H9 (cell line): ENCODE data around the gene TPD52L1. TPM values are rescaled to one million over a fixed set of nuclear protein-coding genes. Genes with fewer than 3 reads are reported as not detected.

Source experiments
- DNase-seq: peaks from one replicate; pipeline ENCODE4 v3.0.0-alpha.2; 2017
- H2AFZ ChIP-seq: one replicate; pipeline ENCODE4 v1.6.1; 2013; ENCODE audit warnings: mild to moderate bottlenecking, low read length, control low read depth, moderate library complexity
- H2AK5ac ChIP-seq: 2 replicates; pipeline ENCODE4 v1.6.1; 2013; ENCODE audit warnings: low read length, control low read depth, mixed read lengths; ENCODE audit not compliant: insufficient read length
- H2BK120ac ChIP-seq: one replicate; pipeline ENCODE4 v1.6.1; 2013; ENCODE audit warnings: low read depth, mild to moderate bottlenecking, low read length, control low read depth, inconsistent platforms; ENCODE audit not compliant: poor library complexity, severe bottlenecking
- H2BK12ac ChIP-seq: 2 replicates; pipeline ENCODE4 v1.6.1; 2013; ENCODE audit warnings: low read length, control low read depth, mixed read lengths, low read depth; ENCODE audit not compliant: insufficient read length
- H2BK15ac ChIP-seq: 2 replicates; pipeline ENCODE4 v1.6.1; 2013; ENCODE audit warnings: low read depth, low read length, control low read depth
- H2BK20ac ChIP-seq: one replicate; pipeline ENCODE4 v1.6.1; 2013; ENCODE audit warnings: low read depth, mild to moderate bottlenecking, low read length, control low read depth, inconsistent platforms; ENCODE audit not compliant: poor library complexity, severe bottlenecking
- H2BK5ac ChIP-seq: 2 replicates; pipeline ENCODE4 v1.6.1; 2013; ENCODE audit warnings: low read length, control low read depth, mixed read lengths; ENCODE audit not compliant: insufficient read length
- H3K14ac ChIP-seq: 2 replicates; pipeline ENCODE4 v1.6.1; 2013; ENCODE audit warnings: low read length, control low read depth; ENCODE audit not compliant: insufficient read depth
- H3K18ac ChIP-seq: 2 replicates; pipeline ENCODE4 v1.6.1; 2013; ENCODE audit warnings: low read depth, mild to moderate bottlenecking, mixed read lengths, low read length, control low read depth; ENCODE audit not compliant: insufficient read length
- H3K23ac ChIP-seq: 2 replicates; pipeline ENCODE4 v1.6.1; 2013; ENCODE audit warnings: low read length, control low read depth, mixed read lengths, low read depth; ENCODE audit not compliant: insufficient read length
- H3K23me2 ChIP-seq: 2 replicates; pipeline ENCODE4 v1.6.1; 2013; ENCODE audit warnings: low read depth, mild to moderate bottlenecking, mixed read lengths, low read length, control low read depth; ENCODE audit not compliant: insufficient read length, poor library complexity, severe bottlenecking
- H3K27ac ChIP-seq: 2 replicates; pipeline ENCODE4 v1.5.1; 2013; ENCODE audit warnings: low read length, control low read depth, mixed read lengths, low read depth; ENCODE audit not compliant: insufficient read length
- H3K27me3 ChIP-seq: 2 replicates; pipeline ENCODE4 v1.6.1; 2013; ENCODE audit warnings: low read length, control low read depth, inconsistent platforms; ENCODE audit not compliant: insufficient read depth
- H3K4ac ChIP-seq: 2 replicates; pipeline ENCODE4 v1.6.1; 2013; ENCODE audit warnings: low read depth, mild to moderate bottlenecking, control low read depth, inconsistent platforms, low read length, moderate library complexity
- H3K4me1 ChIP-seq: 2 replicates; pipeline ENCODE4 v1.6.1; 2013; ENCODE audit warnings: low read length, control low read depth, inconsistent platforms; ENCODE audit not compliant: insufficient read depth
- H3K4me2 ChIP-seq: 2 replicates; pipeline ENCODE4 v1.6.1; 2013; ENCODE audit warnings: low read length, control low read depth, mixed read lengths; ENCODE audit not compliant: insufficient read length, insufficient read depth
- H3K56ac ChIP-seq: 2 replicates; pipeline ENCODE4 v1.6.1; 2013; ENCODE audit warnings: low read depth, mild to moderate bottlenecking, mixed read lengths, low read length, control low read depth; ENCODE audit not compliant: insufficient read length
- H3K79me1 ChIP-seq: 2 replicates; pipeline ENCODE4 v1.6.1; 2013; ENCODE audit warnings: low read depth, mild to moderate bottlenecking, moderate library complexity, low read length, control low read depth, inconsistent platforms; ENCODE audit not compliant: insufficient read depth, poor library complexity, severe bottlenecking
- H3K79me2 ChIP-seq: 2 replicates; pipeline ENCODE4 v1.6.1; 2013; ENCODE audit warnings: low read length, control low read depth, inconsistent platforms; ENCODE audit not compliant: insufficient read depth
- H3K9ac ChIP-seq: 2 replicates; pipeline ENCODE4 v1.6.1; 2013; ENCODE audit warnings: low read length, control low read depth, mixed read lengths; ENCODE audit not compliant: insufficient read length; ENCODE audit errors: extremely low read depth
- H3K9me3 ChIP-seq: one replicate; pipeline ENCODE4 v1.6.1; 2013; ENCODE audit warnings: low read depth, low read length, inconsistent platforms; ENCODE audit not compliant: control insufficient read depth
- H3T11ph ChIP-seq: one replicate; pipeline ENCODE4 v1.6.1; 2013; ENCODE audit warnings: mild to moderate bottlenecking, low read length, control low read depth, inconsistent platforms
- H4K20me1 ChIP-seq: one replicate; pipeline ENCODE4 v1.6.1; 2013; ENCODE audit not compliant: control insufficient read depth, insufficient read length, insufficient read depth
- H4K5ac ChIP-seq: 2 replicates; pipeline ENCODE4 v1.6.1; 2013; ENCODE audit warnings: low read depth, mild to moderate bottlenecking, mixed read lengths, low read length, control low read depth; ENCODE audit not compliant: insufficient read length
- H4K8ac ChIP-seq: replicated peaks from 2 replicates; pipeline ENCODE4 v1.6.1; 2013; ENCODE audit warnings: low read length, control low read depth, mixed read lengths, low read depth; ENCODE audit not compliant: insufficient read length
- H4K91ac ChIP-seq: 2 replicates; pipeline ENCODE4 v1.6.1; 2013; ENCODE audit warnings: low read depth, mild to moderate bottlenecking, moderate library complexity, mixed read lengths, low read length, control low read depth; ENCODE audit not compliant: insufficient read length
- H3K27ac Mint-ChIP-seq, 3 experiments: 2 replicates in 2 of 3; 3 replicates in 1 of 3; pipeline ENCODE4 v1.8.0; 2020 to 2021; ENCODE audit warnings: mixed read lengths in 3 of 3, mild to moderate bottlenecking in 1 of 3, moderate library complexity in 1 of 3
- H3K27me3 Mint-ChIP-seq: 2 replicates; pipeline ENCODE4 v1.8.0; 2021; ENCODE audit warnings: low read depth, mild to moderate bottlenecking, moderate library complexity, mixed read lengths
- H3K36me3 Mint-ChIP-seq, 3 experiments: 2 replicates in 2 of 3; 3 replicates in 1 of 3; pipeline ENCODE4 v1.8.0; 2020 to 2021; ENCODE audit warnings: low read depth in 3 of 3, mixed read lengths in 3 of 3; ENCODE audit not compliant: insufficient read depth in 1 of 3
- H3K4me1 Mint-ChIP-seq, 2 experiments: 2 replicates each; pipeline ENCODE4 v1.8.0; 2020; ENCODE audit warnings: mixed read lengths in 2 of 2
- H3K4me3 Mint-ChIP-seq, 2 experiments: 2 replicates in 1 of 2; 3 replicates in 1 of 2; pipeline ENCODE4 v1.8.0; 2020 to 2021; ENCODE audit warnings: mild to moderate bottlenecking in 2 of 2, mixed read lengths in 2 of 2, moderate library complexity in 1 of 2
- H3K9me3 Mint-ChIP-seq, 2 experiments: 2 replicates in 1 of 2; 3 replicates in 1 of 2; pipeline ENCODE4 v1.8.0; 2020; ENCODE audit warnings: mild to moderate bottlenecking in 2 of 2, mixed read lengths in 2 of 2, moderate library complexity in 1 of 2
- WGBS: extraction: QIAGEN DNeasy Blood & Tissue Kit; methylation state at CpG from one replicate; pipeline ENCODE4 v1.1.7; 2013; ENCODE audit warnings: missing lambda C conversion rate, low lambda C conversion rate, mixed read lengths; ENCODE audit not compliant: insufficient read length; ENCODE audit errors: extremely low coverage; 5-methylcytosine and 5-hydroxymethylcytosine counted together
- total RNA-seq: library from RNA; stranded (reverse); gene quantifications from 2 replicates; pipeline ENCODE4 v1.2.1, GENCODE V29; 2021
- TF ChIP-seq, protein P1 (sequence below): fragments of 200-600 bp; sonication (generic); conservative IDR thresholded peaks from 3 replicates; pipeline ENCODE4 v1.8.0; 2021; ENCODE audit warnings: antibody characterized with exemption, mild to moderate bottlenecking

Gene TPD52L1
- total RNA-seq, 1 experiment from 2014 or later, result 6.6 TPM

DNA sequence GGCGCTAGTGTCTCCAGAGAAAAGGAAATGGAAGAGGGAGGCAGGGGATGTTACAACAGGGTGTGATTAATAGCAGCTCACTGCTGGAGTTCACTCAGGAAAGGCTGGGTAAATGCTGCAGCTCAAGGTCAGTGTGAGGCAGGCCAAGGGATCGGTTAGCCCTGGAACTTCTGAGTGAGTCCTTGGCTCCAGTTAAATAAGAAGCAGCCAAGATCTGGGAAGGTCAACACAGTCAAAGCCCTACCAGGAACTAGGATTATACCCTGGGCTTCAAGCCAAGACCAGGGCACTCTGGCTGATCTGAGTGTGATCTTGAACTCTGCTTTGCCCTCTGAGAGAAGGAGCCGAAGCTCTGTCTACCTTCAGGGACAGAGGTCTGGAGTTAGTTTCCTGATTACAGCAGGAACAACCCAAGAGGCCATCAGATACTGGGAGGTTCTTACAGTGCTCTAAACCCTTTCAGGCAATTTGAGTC lies 44.3 kb downstream of the TPD52L1 start:
- Histone ChIP-seq H3K27ac (no peak overlapping the region), H4K91ac (no peak overlapping the region), H3K23ac (no peak overlapping the region), H4K8ac (no peak overlapping the region), H4K5ac (no peak overlapping the region), H3K18ac (no peak overlapping the region), H3K79me1 (no peaks in the 10 kb centered on the region), H3T11ph (no peak overlapping the region), H3K4me2 (no peak overlapping the region), H3K9ac (no peak overlapping the region), H3K23me2 (no peaks in the 10 kb centered on the region), H2BK15ac (no peak overlapping the region), H2AFZ (no peak overlapping the region), H3K79me2 (no peaks in the 10 kb centered on the region; the same call in 1 of the 2 replicates), H2BK5ac (no peak overlapping the region), H3K4me1 (peaks cover 3% of the 10 kb centered on the region; the same call in 1 of the 2 replicates), H2BK120ac (no peak overlapping the region), H2BK12ac (no peak overlapping the region), H3K9me3 (no peaks in the 10 kb centered on the region), H3K4ac (no peak overlapping the region), H3K27me3 (no peaks in the 10 kb centered on the region), H3K14ac (no peak overlapping the region), H2AK5ac (no peak overlapping the region), H3K56ac (no peak overlapping the region), H4K20me1 (no peaks in the 10 kb centered on the region), H2BK20ac (no peak overlapping the region)
- TF ChIP-seq, protein P1, sequence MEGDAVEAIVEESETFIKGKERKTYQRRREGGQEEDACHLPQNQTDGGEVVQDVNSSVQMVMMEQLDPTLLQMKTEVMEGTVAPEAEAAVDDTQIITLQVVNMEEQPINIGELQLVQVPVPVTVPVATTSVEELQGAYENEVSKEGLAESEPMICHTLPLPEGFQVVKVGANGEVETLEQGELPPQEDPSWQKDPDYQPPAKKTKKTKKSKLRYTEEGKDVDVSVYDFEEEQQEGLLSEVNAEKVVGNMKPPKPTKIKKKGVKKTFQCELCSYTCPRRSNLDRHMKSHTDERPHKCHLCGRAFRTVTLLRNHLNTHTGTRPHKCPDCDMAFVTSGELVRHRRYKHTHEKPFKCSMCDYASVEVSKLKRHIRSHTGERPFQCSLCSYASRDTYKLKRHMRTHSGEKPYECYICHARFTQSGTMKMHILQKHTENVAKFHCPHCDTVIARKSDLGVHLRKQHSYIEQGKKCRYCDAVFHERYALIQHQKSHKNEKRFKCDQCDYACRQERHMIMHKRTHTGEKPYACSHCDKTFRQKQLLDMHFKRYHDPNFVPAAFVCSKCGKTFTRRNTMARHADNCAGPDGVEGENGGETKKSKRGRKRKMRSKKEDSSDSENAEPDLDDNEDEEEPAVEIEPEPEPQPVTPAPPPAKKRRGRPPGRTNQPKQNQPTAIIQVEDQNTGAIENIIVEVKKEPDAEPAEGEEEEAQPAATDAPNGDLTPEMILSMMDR, result no peak
- Mint-ChIP-seq H3K27ac (peak overlapping the region in 2 of 3 experiments; percentile 41 to 62; a peak in 3 of 7 replicates), H3K4me1 (peaks cover 10 to 11% of the 10 kb centered on the region in 2 experiments), H3K27me3 (no peaks in the 10 kb centered on the region; the same call in 1 of the 2 replicates), H3K4me3 (no peak overlapping the region), H3K9me3 (no peaks in the 10 kb centered on the region), H3K36me3 (no peaks in the 10 kb centered on the region)
- no CpG with 5 or more reads among the region's 3 CpGs for WGBS
- no peak for DNase-seq
